Left ventricle myocardium superior (tissue), 1 donor: ENCODE data around the gene PSORS1C2. TPM values are rescaled to one million over a fixed set of nuclear protein-coding genes. Genes with fewer than 3 reads are reported as not detected.
"Not testable (repeated sequence)": the region's sequence is repeated elsewhere in the genome, so short reads cannot be mapped to it uniquely, and the experiment has no call there.

Source experiments
- ATAC-seq: fragments of 200-7000 bp; cut with Tn5 transposase; one replicate; pipeline ENCODE4 v1.9.1; 2020; ENCODE audit warnings: mild to moderate bottlenecking, moderate library complexity
- DNase-seq: peaks from one replicate; pipeline ENCODE4 v3.0.0-alpha.2; 2020
- intact Hi-C: fragments of 100-400 bp; cut with micrococcal nuclease; formaldehyde crosslinking; loops from one replicate; pipeline ENCODE4 v1.11.0; 2022
- total RNA-seq: library from RNA; stranded (reverse); fragmentation: NEBNext Ultra II Directional; extraction: Animal tissue kit (Norgen Biotek cat#: 25700); gene quantifications from one replicate; pipeline ENCODE4 v1.2.1, GENCODE V29; 2021
- donor health status: DM: no; HTN: yes; CAD: no; lungs with severe emphysema.

PSORS1C2 gene
- total RNA-seq, 1 donor from 2014 or later = not detected

- intact Hi-C loops = no loop called here
- ATAC-seq = no peak
- no peak for DNase-seq
These were observed 30.4 kb upstream of the PSORS1C2 start for GRCh38 chr6:31169123-31169857.

- ATAC-seq = no peak
- intact Hi-C loops = no loop called here
These were observed 29.7 kb upstream of the PSORS1C2 start for GRCh38 chr6:31168606-31169005.

GRCh38 chr6:31165986-31166385, 27.1 kb upstream of the PSORS1C2 start:
- no peak for DNase-seq
- intact Hi-C loops = no loop called here
- ATAC-seq = no peak

More at GRCh38 chr6:31168606-31169005, 29.7 kb upstream of the PSORS1C2 start:
- DNase-seq = no peak

- ATAC-seq = not testable (repeated sequence)
These were observed 26.4 kb upstream of the PSORS1C2 start for GRCh38 chr6:31165064-31165832.

GRCh38 chr6:31164475-31165063, 25.7 kb upstream of the PSORS1C2 start:
- ATAC-seq, intact Hi-C loops, DNase-seq: not testable (repeated sequence)

More at GRCh38 chr6:31165064-31165832, 26.4 kb upstream of the PSORS1C2 start:
- intact Hi-C loops, DNase-seq: not testable (repeated sequence)

- intact Hi-C loops = no loop called here
- no peak for DNase-seq
- ATAC-seq = peak; percentile 78
These were observed 25.1 kb upstream of the PSORS1C2 start for GRCh38 chr6:31163922-31164321.

- intact Hi-C loops = no loop called here
- ATAC-seq (no peak), DNase-seq (no peak)
These were observed 23.7 kb upstream of the PSORS1C2 start for GRCh38 chr6:31162463-31163165.

- intact Hi-C loops = no loop called here
- ATAC-seq (no peak), DNase-seq (no peak)
These were observed 22.6 kb upstream of the PSORS1C2 start for GRCh38 chr6:31161216-31162126.

GRCh38 chr6:31158863-31159855, 20.3 kb upstream of the PSORS1C2 start:
- intact Hi-C loops = no loop called here
- DNase-seq (no peak), ATAC-seq (no peak)

GRCh38 chr6:31158140-31158862, 19.4 kb upstream of the PSORS1C2 start, which contains the start of gene TCF19:
TSS of gene TCF19 (plus strand) at chr6:31158589. CDS start at chr6:31159470, 881 bp downstream.
- DNase-seq = peak; percentile 99
- peak; percentile 96 for ATAC-seq
- intact Hi-C loops = no loop called here

- peak; percentile 40 for ATAC-seq
These were observed 18.8 kb upstream of the PSORS1C2 start, which contains the start of gene CCHCR1 for GRCh38 chr6:31157513-31158139. TSS of gene CCHCR1 (minus strand) at chr6:31157802. CDS start at chr6:31157600, 202 bp downstream.

GRCh38 chr6:31156641-31157040, 17.8 kb upstream of the PSORS1C2 start:
- DNase-seq = no peak
- intact Hi-C loops = no loop called here
- no peak for ATAC-seq

More at GRCh38 chr6:31157513-31158139, 18.8 kb upstream of the PSORS1C2 start, which contains the start of gene CCHCR1:
- intact Hi-C loops = no loop called here
- DNase-seq = no peak

GRCh38 chr6:31154436-31154835, 15.6 kb upstream of the PSORS1C2 start:
- DNase-seq (no peak), ATAC-seq (no peak)
- intact Hi-C loops = no loop called here

- no peak for ATAC-seq
- DNase-seq = no peak
- intact Hi-C loops = no loop called here
These were observed 13.9 kb upstream of the PSORS1C2 start for GRCh38 chr6:31152781-31153180.

- no peak for DNase-seq
- intact Hi-C loops = no loop called here
- ATAC-seq = no peak
These were observed 11.1 kb upstream of the PSORS1C2 start for GRCh38 chr6:31149827-31150447.
